HepG2 (cell line): ENCODE data around the gene ZMIZ1. TPM values are rescaled to one million over a fixed set of nuclear protein-coding genes. Genes with fewer than 3 reads are reported as not detected.
A peak's percentile ranks its signal among the peaks of the same experiment; 100 is the strongest.

Source experiments
- BHLHE40 ChIP-seq: IDR thresholded peaks from 2 replicates; pipeline ENCODE4 v1.6.1; 2011; ENCODE audit warnings: low read length, improper control_type of control experiment
- E2F1 ChIP-seq: sonication (generic); formaldehyde crosslinking; IDR thresholded peaks from 2 replicates; pipeline ENCODE4 v1.5.0; 2020; ENCODE audit warnings: missing genetic modification reagents
- ETV5 ChIP-seq: IDR thresholded peaks from 2 replicates; pipeline ENCODE4 v1.6.1; 2018; ENCODE audit warnings: missing biosample characterization, missing genetic modification reagents, inconsistent platforms, borderline replicate concordance
- GRHL1 ChIP-seq: sonication (generic); formaldehyde crosslinking; conservative IDR thresholded peaks from 2 replicates; pipeline ENCODE4 v1.8.0; 2022; ENCODE audit warnings: missing genetic modification reagents
- JDP2 ChIP-seq: sonication (generic); formaldehyde crosslinking; IDR thresholded peaks from 2 replicates; pipeline ENCODE4 v1.8.1; 2022; ENCODE audit warnings: missing genetic modification reagents, borderline replicate concordance
- JUND ChIP-seq: sonication (generic); formaldehyde crosslinking; IDR thresholded peaks from 2 replicates; pipeline ENCODE4 v1.8.0; 2022; ENCODE audit warnings: mild to moderate bottlenecking, missing genetic modification reagents
- KDM6A ChIP-seq: IDR thresholded peaks from 2 replicates; pipeline ENCODE4 v1.6.1; 2016; ENCODE audit warnings: low read depth
- MIER3 ChIP-seq: IDR thresholded peaks from 2 replicates; pipeline ENCODE4 v1.6.1; 2016; ENCODE audit warnings: missing compliant biosample characterization, borderline replicate concordance
- NPAS2 ChIP-seq: sonication (generic); formaldehyde crosslinking; IDR thresholded peaks from 2 replicates; pipeline ENCODE4 v1.8.0; 2022; ENCODE audit warnings: mild to moderate bottlenecking, missing genetic modification reagents, borderline replicate concordance
- PRDM4 ChIP-seq: sonication (generic); formaldehyde crosslinking; IDR thresholded peaks from 2 replicates; pipeline ENCODE4 v1.9.0; 2021; ENCODE audit warnings: missing genetic modification reagents, borderline replicate concordance
- ZBTB3 ChIP-seq: sonication (generic); formaldehyde crosslinking; IDR thresholded peaks from 2 replicates; pipeline ENCODE4 v1.4.0; 2020; ENCODE audit warnings: low read depth, mild to moderate bottlenecking, moderate library complexity, missing genetic modification reagents, borderline replicate concordance
- ZBTB4 ChIP-seq: sonication (generic); formaldehyde crosslinking; IDR thresholded peaks from 2 replicates; pipeline ENCODE4 v1.4.0; 2020; ENCODE audit warnings: missing genetic modification reagents, mild to moderate bottlenecking, borderline replicate concordance
- ZFP36L2 ChIP-seq: sonication (generic); formaldehyde crosslinking; IDR thresholded peaks from 2 replicates; pipeline ENCODE4 v1.4.0; 2020; ENCODE audit warnings: missing genetic modification reagents
- ZNF263 ChIP-seq: sonication (generic); formaldehyde crosslinking; IDR thresholded peaks from 2 replicates; pipeline ENCODE4 v1.4.0; 2020; ENCODE audit warnings: missing genetic modification reagents
- ZNF331 ChIP-seq: sonication (generic); formaldehyde crosslinking; IDR thresholded peaks from 2 replicates; pipeline ENCODE4 v1.4.0; 2020; ENCODE audit warnings: missing genetic modification reagents
- ZNF558 ChIP-seq: sonication (generic); formaldehyde crosslinking; IDR thresholded peaks from 2 replicates; pipeline ENCODE4 v1.9.0; 2022; ENCODE audit warnings: mild to moderate bottlenecking, missing genetic modification reagents, borderline replicate concordance
- ZNF652 ChIP-seq: IDR thresholded peaks from 2 replicates; pipeline ENCODE4 v1.6.1; 2016; ENCODE audit warnings: low read depth, borderline replicate concordance
- ZNF7 ChIP-seq: IDR thresholded peaks from 2 replicates; pipeline ENCODE4 v1.6.1; 2016; ENCODE audit warnings: missing biosample characterization, missing genetic modification reagents
- ZNF704 ChIP-seq: sonication (generic); formaldehyde crosslinking; IDR thresholded peaks from 2 replicates; pipeline ENCODE4 v1.8.1; 2023; ENCODE audit warnings: mild to moderate bottlenecking, inconsistent platforms, moderate library complexity, missing genetic modification reagents, borderline replicate concordance
- ZNF878 ChIP-seq: sonication (generic); formaldehyde crosslinking; IDR thresholded peaks from 2 replicates; pipeline ENCODE4 v1.8.1; 2023; ENCODE audit warnings: mild to moderate bottlenecking, missing genetic modification reagents, moderate library complexity
- polyA plus RNA-seq, 8 experiments: library from polyadenylated mRNA; depleted of rRNA in 3 of 8; stranded (reverse) in 7 of 8; unstranded in 1 of 8; fragments of >200 nt; fragmentation: Illumina TruSeq in 4 of 8; extraction: Trizol in 4 of 8; gene quantifications; 2 replicates each; pipeline versions ENCODE4 v1.2.1 to v1.2.3, GENCODE V29; 2011 to 2016; ENCODE audit warnings: low read depth in 4 of 8, missing spikeins in 1 of 8, mixed read lengths in 1 of 8; ENCODE audit not compliant: insufficient read depth in 1 of 8
- total RNA-seq, 5 experiments: library from RNA; depleted of rRNA; stranded (reverse); fragments of >200 nt; fragmentation: Illumina TruSeq; extraction: Trizol; gene quantifications; 2 replicates each; pipeline ENCODE4 v1.2.3, GENCODE V29; 2016; ENCODE audit warnings: low read depth in 1 of 5

Gene ZMIZ1
- total and polyA plus RNA-seq, 2 of the 13 experiments (the other 11 are each of a cell fraction or from before 2014, with no cell fraction given) = 5.3 to 10.2 TPM

- no peak for TF ChIP-seq ZBTB4 (CRISPR knock-in tag)
- no peak for TF ChIP-seq KDM6A (CRISPR knock-in tag)
- TF ChIP-seq ZNF704 (CRISPR knock-in tag) = no peak
- no peak for TF ChIP-seq ZNF652 (CRISPR knock-in tag)
- TF ChIP-seq NPAS2 = no peak
- no peak for TF ChIP-seq ZNF558 (CRISPR knock-in tag)
- no peak for TF ChIP-seq JDP2 (CRISPR knock-in tag)
- TF ChIP-seq BHLHE40 = no peak
- TF ChIP-seq E2F1 (CRISPR knock-in tag) = no peak
- TF ChIP-seq ZFP36L2 = no peak
- TF ChIP-seq PRDM4 (CRISPR knock-in tag) = no peak
- TF ChIP-seq ZNF331 (CRISPR knock-in tag) = peak; percentile 76; the same call in 1 of the 2 replicates
- no peak for TF ChIP-seq ZBTB3 (CRISPR knock-in tag)
- TF ChIP-seq ETV5 (CRISPR knock-in tag) = no peak
- no peak; the same call in 1 of the 2 replicates for TF ChIP-seq MIER3 (CRISPR knock-in tag)
- no peak for TF ChIP-seq JUND (CRISPR knock-in tag)
- TF ChIP-seq ZNF878 (CRISPR knock-in tag) = no peak
- TF ChIP-seq GRHL1 (CRISPR knock-in tag) = no peak
- TF ChIP-seq ZNF7 (CRISPR knock-in tag) = no peak
- TF ChIP-seq ZNF263 (CRISPR knock-in tag) = peak; percentile 90
Observed at GRCh38 chr10:79127151-79127961, 58.6 kb downstream of the ZMIZ1 start (continued).
